Erythroblast (primary cell): ENCODE results near the gene TCAP.

Experiments
- GATA1 ChIP-seq: IDR thresholded peaks from 2 replicates; pipeline ENCODE4 v1.6.1; 2011; ENCODE audit warnings: low read depth, mild to moderate bottlenecking, control low read depth, low read length, moderate library complexity
- POLR2A ChIP-seq: IDR thresholded peaks from 2 replicates; pipeline ENCODE4 v1.6.1; 2011; ENCODE audit warnings: mild to moderate bottlenecking, low read length

DNA sequence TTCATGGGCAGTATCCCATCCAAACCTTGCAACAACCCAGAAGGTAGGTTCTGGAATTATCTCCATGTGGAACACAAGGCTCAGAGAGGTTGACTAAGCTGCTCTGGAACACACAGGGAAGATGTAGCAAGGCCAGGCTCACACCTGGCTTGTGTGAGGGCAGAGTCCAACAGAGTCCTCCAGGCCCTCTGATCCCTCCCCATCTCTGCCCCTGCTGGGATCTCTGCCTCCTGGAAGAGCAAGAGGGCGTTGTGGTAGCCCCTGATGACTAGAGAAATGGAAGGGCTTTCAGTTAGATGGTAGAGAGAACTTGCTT is 45.4 kb upstream of the TCAP start:
- TF ChIP-seq POLR2A (no peak), GATA1 (no peak)
